ENCODE data around the gene CADPS. TPM values are rescaled to one million over a fixed set of nuclear protein-coding genes. Genes with fewer than 3 reads are reported as not detected.

Gene CADPS
- total RNA-seq, 1 experiment from 2014 or later: not detected

DNA sequence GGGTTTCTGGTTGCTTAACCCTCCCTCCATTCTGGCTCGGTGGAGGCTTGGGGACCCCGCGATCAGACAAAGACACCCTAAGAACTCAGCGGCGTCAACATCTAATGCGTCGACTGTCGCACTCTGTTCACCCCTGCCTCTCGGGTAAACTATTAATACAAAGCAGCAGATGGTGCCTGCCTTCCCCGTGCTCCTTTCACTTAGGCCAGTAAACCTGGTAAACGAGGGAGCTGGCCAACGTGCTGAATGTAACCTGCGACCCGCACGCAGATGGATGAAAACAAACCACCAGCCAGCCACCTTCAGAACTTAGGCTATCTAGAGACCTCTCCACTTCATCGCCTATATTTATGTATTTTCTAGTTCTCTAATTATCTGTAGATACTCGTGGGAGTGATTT is 848 bp upstream of the CADPS start:
- Histone ChIP-seq H3K27me3 (ENCODE audit: insufficient read depth, low read depth) (no peaks in the 10 kb centered on the region), H3K27ac (no peak overlapping the region), H3K9me2 (ENCODE audit: insufficient read depth) (no peaks in the 10 kb centered on the region), H3K79me2 (ENCODE audit: low read depth) (no peaks in the 10 kb centered on the region), H3K4me3 (no peak overlapping the region), H4K20me1 (ENCODE audit: insufficient read depth) (no peaks in the 10 kb centered on the region), H3K4me1 (replicated peaks; ENCODE audit: insufficient read depth) (no peaks in the 10 kb centered on the region), H3F3A (ENCODE audit: insufficient read depth, low read depth) (no peaks in the 10 kb centered on the region), H3K9me3 (ENCODE audit: insufficient read depth, low read depth) (no peaks in the 10 kb centered on the region), H3K4me2 (no peak overlapping the region), H2AFZ (no peak overlapping the region), H3K36me3 (ENCODE audit: low read depth) (no peaks in the 10 kb centered on the region)
- intact Hi-C loops (cut with micrococcal nuclease; ENCODE audit: unreplicated experiment): no loop called here
- DNase-seq: no peak
- no TSS peak for BruUV-seq (replicated peaks)
- TF ChIP-seq, protein P1, sequence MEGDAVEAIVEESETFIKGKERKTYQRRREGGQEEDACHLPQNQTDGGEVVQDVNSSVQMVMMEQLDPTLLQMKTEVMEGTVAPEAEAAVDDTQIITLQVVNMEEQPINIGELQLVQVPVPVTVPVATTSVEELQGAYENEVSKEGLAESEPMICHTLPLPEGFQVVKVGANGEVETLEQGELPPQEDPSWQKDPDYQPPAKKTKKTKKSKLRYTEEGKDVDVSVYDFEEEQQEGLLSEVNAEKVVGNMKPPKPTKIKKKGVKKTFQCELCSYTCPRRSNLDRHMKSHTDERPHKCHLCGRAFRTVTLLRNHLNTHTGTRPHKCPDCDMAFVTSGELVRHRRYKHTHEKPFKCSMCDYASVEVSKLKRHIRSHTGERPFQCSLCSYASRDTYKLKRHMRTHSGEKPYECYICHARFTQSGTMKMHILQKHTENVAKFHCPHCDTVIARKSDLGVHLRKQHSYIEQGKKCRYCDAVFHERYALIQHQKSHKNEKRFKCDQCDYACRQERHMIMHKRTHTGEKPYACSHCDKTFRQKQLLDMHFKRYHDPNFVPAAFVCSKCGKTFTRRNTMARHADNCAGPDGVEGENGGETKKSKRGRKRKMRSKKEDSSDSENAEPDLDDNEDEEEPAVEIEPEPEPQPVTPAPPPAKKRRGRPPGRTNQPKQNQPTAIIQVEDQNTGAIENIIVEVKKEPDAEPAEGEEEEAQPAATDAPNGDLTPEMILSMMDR (conservative IDR thresholded peaks at IDR 0.05): no peak
- TF ChIP-seq EZH2 (IDR thresholded peaks at IDR 0.05; ENCODE audit: low read depth): no peak
- ChIA-PET POLR2A (ENCODE audit: unreplicated experiment) (no interaction called here), CTCF (no interaction called here)

DNA sequence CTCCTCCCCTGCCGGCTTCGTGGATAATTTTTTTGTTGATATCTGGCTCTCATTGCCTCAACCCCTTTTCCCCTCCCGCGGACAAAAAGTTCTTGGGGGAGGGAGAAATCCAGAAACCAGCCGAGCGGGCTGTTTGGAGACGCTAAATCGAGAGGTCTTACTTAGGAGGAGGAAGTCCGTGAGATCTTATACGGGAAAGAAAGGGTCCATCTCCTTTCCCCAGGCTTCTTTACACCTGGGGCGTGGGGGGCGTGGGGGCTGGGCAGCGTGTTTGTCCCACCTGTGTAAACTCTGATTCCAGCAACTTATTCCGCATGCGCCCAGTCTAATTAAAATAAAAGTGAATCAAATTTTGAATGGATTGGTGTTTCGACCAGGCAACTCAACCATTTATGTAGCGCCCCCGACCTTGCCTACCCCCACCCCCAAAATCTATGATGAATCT is 364 bp upstream of the CADPS start:
- no peak overlapping the region for H2AFZ ChIP-seq
- H3K27me3 ChIP-seq (ENCODE audit: insufficient read depth, low read depth): no peaks in the 10 kb centered on the region
- no peaks in the 10 kb centered on the region for H3F3A ChIP-seq (ENCODE audit: insufficient read depth, low read depth)
- no peaks in the 10 kb centered on the region for H3K9me3 ChIP-seq (ENCODE audit: insufficient read depth, low read depth)
- H3K4me2 ChIP-seq: no peak overlapping the region
- no peaks in the 10 kb centered on the region for H3K79me2 ChIP-seq (ENCODE audit: low read depth)
- TF ChIP-seq, protein P1 (conservative IDR thresholded peaks at IDR 0.05): no peak
- TF ChIP-seq EZH2 (IDR thresholded peaks at IDR 0.05; ENCODE audit: low read depth): no peak
- no peaks in the 10 kb centered on the region for H4K20me1 ChIP-seq (ENCODE audit: insufficient read depth)
- H3K36me3 ChIP-seq (ENCODE audit: low read depth): no peaks in the 10 kb centered on the region
- POLR2A ChIA-PET (ENCODE audit: unreplicated experiment): no interaction called here
- no peak overlapping the region for H3K27ac ChIP-seq
- no peak for DNase-seq
- intact Hi-C loops (cut with micrococcal nuclease; ENCODE audit: unreplicated experiment): no loop called here
- CTCF ChIA-PET: no interaction called here
- H3K4me3 ChIP-seq: no peak overlapping the region
- no peaks in the 10 kb centered on the region for H3K9me2 ChIP-seq (ENCODE audit: insufficient read depth)
- no peaks in the 10 kb centered on the region for H3K4me1 ChIP-seq (replicated peaks; ENCODE audit: insufficient read depth)
- BruUV-seq (replicated peaks): no TSS peak

- no peaks in the 10 kb centered on the region for H3F3A ChIP-seq (ENCODE audit: insufficient read depth, low read depth)
- no peaks in the 10 kb centered on the region for H3K9me2 ChIP-seq (ENCODE audit: insufficient read depth)
- intact Hi-C loops (cut with micrococcal nuclease; ENCODE audit: unreplicated experiment): no loop called here
- ChIA-PET CTCF (no interaction called here), POLR2A (ENCODE audit: unreplicated experiment) (no interaction called here)
- no peaks in the 10 kb centered on the region for H4K20me1 ChIP-seq (ENCODE audit: insufficient read depth)
- H3K9me3 ChIP-seq (ENCODE audit: insufficient read depth, low read depth): no peaks in the 10 kb centered on the region
- H2AFZ ChIP-seq: no peak overlapping the region
- no peaks in the 10 kb centered on the region for H3K4me1 ChIP-seq (replicated peaks; ENCODE audit: insufficient read depth)
- no peaks in the 10 kb centered on the region for H3K27me3 ChIP-seq (ENCODE audit: insufficient read depth, low read depth)
- H3K36me3 ChIP-seq (ENCODE audit: low read depth): no peaks in the 10 kb centered on the region
- no peak for DNase-seq
- TF ChIP-seq, protein P1 (conservative IDR thresholded peaks at IDR 0.05): no peak
- no peak for TF ChIP-seq EZH2 (IDR thresholded peaks at IDR 0.05; ENCODE audit: low read depth)
- no peaks in the 10 kb centered on the region for H3K79me2 ChIP-seq (ENCODE audit: low read depth)
- no TSS peak for BruUV-seq (replicated peaks)
- H3K4me2 ChIP-seq: no peak overlapping the region
- no peak overlapping the region for H3K27ac ChIP-seq
- no peak overlapping the region for H3K4me3 ChIP-seq
Measured at GRCh38 chr3:62873761-62874710, 1.2 kb downstream of the CADPS start.

All from PC-9 (cell line).